ENCODE data around the gene MYO7A.

DNA sequence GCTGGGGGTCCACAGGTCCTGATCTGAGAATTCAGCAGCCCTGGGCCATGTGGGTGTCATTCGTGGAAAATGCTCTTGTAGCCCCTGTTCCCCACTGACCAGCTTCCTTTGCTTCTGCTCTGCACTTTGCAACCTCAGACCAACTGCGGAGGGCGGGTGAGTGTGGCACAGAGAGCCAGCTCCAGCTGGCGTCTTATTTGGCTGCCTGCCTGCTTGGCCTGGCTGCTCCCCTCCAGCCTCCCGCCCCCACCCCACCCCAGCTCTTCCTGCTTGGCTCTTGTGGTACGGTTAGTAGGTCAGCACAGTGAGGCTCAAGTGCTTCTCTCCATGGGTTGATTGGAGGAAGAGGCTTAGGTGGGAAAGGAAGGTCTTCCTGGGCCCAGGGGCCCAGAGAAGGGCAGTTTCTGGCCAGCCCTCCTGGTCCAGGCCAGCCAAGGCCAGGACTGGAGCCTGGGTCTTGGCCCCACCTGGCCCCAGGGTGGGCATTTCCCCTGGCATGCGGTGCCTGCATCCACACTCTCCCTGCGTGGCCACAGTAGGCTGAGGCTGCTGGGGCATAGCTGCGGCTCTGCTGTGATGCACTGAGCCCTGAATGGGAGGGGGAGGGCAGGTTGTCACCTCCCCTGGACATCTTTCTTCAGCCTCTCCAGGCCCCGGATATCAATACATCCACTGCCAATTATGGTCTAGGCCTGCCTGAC, 26.5 kb downstream of the MYO7A start:
- TF ChIP-seq GATA3 (IDR thresholded peaks at IDR 0.05; ENCODE audit: low read depth, low read length) (no peak), GATA2 (IDR thresholded peaks at IDR 0.05; ENCODE audit: low read depth, low read length) (no peak)
